Measurements from ENCODE around the gene QDPR.
"Not testable (repeated sequence)": the region's sequence is repeated elsewhere in the genome, so short reads cannot be mapped to it uniquely, and the experiment has no call there.

QDPR gene

GRCh38 chr4:17511950-17512795 lies at the start of gene QDPR:
QDPR (minus strand) TSS chr4:17512090; CDS start chr4:17512054, 36 bp downstream.
- peak; percentile 35 for DNase-seq

DNA sequence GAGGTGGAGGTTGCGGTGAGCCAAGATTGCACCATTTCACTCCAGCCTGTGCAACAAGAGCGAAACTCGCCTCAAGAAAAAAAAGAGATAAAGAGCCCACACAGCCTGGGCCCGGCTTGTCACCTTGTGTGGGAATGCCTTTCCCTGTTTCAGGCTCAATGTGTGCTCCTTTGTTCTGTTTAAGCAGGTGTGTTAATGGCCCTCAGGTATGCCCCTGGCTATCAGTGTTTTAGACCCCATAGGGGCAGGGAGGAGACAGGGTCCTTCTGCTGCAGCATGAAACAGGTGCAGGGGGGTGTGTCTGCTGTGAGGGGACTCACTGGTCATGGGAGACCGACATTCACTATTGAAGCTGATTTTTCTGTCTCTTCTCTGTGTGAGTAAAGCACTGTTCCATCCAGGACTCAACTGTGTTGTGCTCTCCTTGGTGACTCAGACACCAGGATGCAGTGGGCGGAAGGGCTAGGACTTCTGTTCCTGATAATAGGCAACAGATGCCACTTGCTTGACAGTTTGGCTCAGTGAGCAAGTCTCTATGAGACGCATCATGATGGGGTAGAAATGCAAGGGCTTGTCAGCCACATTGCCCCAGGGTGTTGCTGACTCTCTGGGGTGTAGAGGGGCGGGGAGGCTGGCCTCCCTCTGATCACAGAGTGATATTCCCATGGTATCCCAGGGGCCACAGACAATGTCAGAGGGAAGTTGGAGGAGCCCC lies 49.5 kb upstream of the QDPR start:
- DNase-seq, result no peak

GRCh38 chr4:17560065-17560673 lies 48.3 kb upstream of the QDPR start:
- DNase-seq, result no peak

DNA sequence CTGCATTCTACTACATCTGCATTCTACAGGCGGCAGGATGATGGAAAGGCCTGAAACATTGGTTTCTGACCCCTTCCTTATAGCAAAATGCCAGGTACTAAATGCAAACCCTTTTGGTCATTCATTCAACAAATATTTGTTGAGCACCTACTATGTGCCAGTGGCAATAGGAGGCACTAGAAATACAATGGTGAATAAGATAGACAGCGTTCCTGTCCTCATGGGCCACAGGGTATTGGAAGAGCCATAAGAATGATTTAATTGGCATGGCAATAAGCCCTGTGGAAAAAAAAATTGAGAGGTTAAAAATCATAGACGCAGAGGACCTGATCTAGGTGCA lies 47.8 kb upstream of the QDPR start:
- no peak for DNase-seq

GRCh38 chr4:17558941-17559708 lies 47.2 kb upstream of the QDPR start:
- DNase-seq, result no peak

DNA sequence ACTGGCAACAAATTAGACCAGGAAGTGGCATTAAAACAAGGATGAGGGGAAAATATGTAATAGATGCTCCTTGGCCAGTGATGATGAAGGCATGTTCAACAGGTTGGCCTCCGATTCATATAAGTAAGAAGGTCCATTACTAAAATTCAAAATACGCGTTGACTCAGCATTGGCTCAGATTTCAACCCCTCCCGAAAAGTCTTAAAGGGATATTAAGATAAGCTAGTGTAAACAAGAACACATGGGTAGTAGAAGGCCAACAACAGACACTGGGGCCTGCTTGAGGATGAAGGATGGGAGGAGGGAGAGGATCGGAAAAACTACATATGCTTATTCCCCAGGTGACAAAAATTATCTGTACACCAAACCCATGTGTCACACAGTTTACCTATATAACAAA lies 46.0 kb upstream of the QDPR start:
- no peak for DNase-seq

DNA sequence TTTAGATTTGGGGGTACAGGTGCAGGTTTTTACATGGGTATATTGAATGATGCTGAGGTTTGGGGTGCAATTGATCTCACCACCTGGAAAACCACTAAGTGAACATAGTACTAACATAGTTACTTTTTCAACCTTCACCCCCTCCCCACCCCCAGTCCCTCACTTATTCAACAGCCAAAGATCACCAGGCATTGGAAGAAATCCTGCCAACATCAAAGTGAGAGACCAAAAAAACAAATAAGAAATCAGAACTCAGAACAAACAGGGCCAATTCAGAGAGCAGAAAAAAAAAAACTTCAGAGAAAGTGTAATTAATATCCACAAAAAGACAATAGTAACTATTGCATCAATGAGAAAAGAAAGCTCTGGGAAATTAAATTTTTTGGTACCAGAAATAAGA lies 44.6 kb upstream of the QDPR start:
- no peak for DNase-seq

DNA sequence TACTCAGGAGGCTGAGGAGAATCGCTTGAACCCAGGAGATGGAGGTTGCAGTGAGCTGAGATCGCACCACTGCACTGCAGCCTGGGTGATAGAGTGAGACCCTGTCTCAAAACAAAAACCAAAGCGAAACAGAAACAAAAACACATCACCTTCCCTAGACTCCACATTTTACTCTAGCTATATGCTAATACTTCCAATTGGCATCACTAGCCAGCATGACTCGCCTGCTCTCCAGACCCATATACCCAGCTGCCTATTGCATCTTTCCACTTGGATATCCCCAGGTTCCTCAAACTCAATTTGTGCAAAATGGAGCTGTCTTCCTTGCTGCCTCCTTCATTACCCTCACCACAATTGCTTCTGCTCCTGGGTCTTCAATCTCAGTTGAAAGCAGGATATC lies 42.7 kb upstream of the QDPR start:
- DNase-seq, result no peak

GRCh38 chr4:17552427-17552826 lies 40.5 kb upstream of the QDPR start:
- DNase-seq, result no peak

- DNase-seq, result no peak
These were observed 38.7 kb upstream of the QDPR start for GRCh38 chr4:17550549-17550948.

GRCh38 chr4:17546678-17547077 lies 34.8 kb upstream of the QDPR start:
- no peak for DNase-seq

DNA sequence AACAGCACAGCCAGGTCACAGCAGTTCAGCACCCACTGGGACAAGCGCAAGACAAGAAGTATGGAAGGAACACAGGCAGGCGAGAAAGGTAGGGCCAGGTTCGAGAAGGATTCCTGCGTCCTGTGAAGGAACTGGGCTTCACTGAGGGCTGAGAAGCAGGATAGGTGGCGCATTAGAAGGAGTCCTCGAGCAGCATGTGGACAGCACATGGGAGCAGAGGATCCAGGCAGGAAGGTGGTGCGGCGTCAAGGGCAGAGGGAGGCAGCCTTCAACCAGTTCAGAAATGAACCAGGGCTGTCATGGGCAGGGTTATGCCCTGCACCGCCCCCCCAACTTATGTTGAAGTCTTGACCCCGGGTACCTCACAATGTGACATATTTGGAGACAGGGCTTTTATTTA lies 34.3 kb upstream of the QDPR start:
- no peak for DNase-seq

- DNase-seq, result no peak
These were observed 33.7 kb upstream of the QDPR start for GRCh38 chr4:17545374-17546140.

DNA sequence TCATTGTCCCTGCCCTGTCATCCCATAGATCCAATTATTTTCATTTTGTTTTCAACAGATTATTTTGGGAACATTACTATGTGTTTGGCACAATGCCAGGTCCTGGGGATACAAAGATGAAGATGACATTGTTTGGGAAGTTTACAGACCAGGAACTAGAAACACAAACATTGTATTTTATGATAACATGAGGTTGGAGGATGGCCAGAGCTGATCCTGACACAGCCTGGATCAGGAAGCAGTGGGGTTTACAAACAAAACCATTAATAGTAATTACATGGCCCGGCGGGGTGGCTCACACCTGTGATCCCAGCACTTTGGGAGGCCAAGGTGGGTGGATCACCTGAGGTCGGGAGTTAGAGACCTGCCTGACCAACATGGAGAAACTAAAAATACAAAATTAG lies 32.9 kb upstream of the QDPR start:
- DNase-seq, result no peak

GRCh38 chr4:17544205-17544604 lies 32.3 kb upstream of the QDPR start:
- DNase-seq, result no peak

DNA sequence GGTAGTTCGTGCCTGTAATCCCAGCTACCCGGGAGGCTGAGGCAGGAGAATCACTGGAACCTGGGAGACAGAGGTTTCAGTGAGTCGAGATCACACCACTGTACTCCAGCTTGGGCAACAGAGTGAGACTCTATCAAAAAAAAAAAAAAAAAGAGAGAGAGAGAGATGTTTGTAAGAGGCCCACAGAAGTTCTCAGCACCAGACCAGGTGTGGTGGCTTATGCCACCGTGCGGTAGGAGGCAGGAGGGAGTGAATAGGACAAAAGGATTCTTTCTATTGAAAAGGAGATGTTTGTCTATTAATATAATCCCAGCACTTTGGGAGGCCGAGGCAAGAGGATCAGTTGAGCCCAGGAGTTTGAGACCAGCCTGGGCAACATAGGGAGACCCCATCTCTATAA lies 25.2 kb upstream of the QDPR start:
- DNase-seq, result not testable (repeated sequence)

DNA sequence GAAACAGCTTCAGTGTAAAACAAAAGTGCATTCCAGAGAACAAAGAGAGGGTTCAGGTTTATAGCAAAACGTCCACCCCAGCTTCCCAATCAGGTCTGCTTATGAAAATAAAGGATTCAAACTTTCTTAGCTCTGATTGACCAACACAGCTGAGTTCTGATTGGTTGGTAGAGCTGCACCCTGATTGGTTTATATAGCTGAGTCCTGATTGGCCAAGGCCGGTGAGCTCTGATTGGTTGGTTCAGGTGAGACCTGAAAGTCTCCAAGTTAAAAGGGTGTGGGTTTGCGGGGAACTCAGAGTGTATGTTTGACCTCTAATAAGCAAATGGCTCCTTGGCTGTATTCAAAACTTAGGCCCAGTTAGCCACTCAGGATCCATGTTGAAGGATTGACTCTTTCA lies 24.0 kb upstream of the QDPR start:
- DNase-seq, result no peak

- DNase-seq, result no peak
These were observed 23.4 kb upstream of the QDPR start for GRCh38 chr4:17535242-17535641.

DNA sequence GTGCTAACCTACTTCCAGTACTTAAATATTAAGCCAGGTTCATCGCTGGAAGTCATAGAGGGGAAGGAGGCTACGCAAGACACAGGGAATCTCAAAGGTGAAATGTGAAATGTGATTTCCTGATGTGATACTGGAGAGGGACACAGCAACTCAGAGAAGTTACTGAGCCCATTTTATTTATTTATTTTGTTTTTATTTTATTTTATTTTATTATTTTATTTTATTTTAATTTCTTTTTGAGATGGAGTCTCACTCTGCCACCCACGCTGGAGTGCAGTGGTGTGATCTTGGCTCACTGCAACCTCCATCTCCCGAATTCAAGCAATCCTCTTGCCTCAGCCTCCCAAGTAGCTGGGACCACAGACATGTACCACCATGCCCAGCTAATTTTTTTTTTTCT lies 22.8 kb upstream of the QDPR start:
- DNase-seq, result no peak

- DNase-seq, result no peak
These were observed 19.8 kb upstream of the QDPR start for GRCh38 chr4:17531538-17532285.

DNA sequence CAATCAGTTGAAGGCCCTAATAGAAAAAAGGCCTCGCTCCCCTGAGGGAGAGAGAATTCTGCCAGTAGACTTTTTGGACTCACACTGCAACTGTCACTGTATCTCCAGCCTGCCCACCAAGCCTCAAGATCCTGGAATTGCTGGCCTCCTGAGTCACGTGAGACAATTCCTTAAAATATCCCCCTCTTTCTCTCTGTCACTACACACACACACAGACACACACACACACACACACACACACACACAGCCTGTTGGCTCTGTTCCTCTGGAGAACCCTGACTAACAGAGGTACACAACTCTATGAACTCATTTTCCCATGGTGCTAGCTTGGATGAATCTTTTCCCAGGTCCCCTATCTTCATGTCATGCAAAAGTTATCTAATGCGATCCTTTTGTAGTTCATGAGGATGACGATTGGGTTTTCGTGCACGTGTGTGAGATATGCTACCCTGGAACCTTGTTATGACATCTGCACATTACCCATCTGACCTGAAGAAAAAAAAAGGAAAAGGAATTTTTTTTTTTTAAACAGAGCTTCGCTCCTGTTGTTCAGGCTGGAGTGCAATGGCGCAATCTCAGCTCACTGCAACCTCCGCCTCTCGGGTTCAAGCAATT lies 16.8 kb upstream of the QDPR start:
- no peak for DNase-seq

Measured in DMS79 treated with DMSO at 0.1 percent for 48 hours (cell line).